ENCODE results near the gene ATE1.

DNA sequence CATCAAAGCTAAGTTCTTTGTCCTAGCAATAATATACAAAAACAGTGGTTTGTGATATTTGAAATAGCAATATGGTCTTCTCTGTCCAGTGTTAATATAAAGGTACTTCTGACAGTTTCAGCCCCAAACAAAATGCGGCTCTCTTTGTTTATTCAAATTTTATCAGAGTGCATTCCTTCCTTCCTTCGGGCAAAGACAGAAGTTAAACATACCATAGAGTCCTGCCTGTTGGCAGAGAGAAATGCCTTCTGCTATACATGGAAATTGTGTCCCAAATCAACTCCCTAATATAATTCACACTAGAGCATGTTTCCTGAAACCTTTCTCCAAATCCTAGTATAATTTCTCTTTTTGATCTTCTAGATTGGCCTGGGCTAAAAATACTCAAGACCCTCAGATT is 21.2 kb upstream of the ATE1 start:
- TF ChIP-seq EP300 (IDR thresholded peaks at IDR 0.05) (no peak), POLR2A (IDR thresholded peaks at IDR 0.05) (no peak)
